K562 (cell line): Measurements from ENCODE around the gene CACNA1A.

ENCODE experiments used
- AFF4 ChIP-seq: sonication (generic); formaldehyde crosslinking; IDR thresholded peaks from 2 replicates; pipeline ENCODE4 v1.8.0; 2023; ENCODE audit warnings: mild to moderate bottlenecking, missing genetic modification reagents
- CTCF ChIP-seq, 3 experiments: IDR thresholded peaks in 2 of 3; conservative IDR thresholded peaks in 1 of 3; 2 replicates each; pipeline ENCODE4 v1.5.1; 2011 to 2012; ENCODE audit warnings: low read length in 3 of 3, mild to moderate bottlenecking in 3 of 3, control low read depth in 2 of 3, improper control_type of control experiment in 1 of 3, inconsistent platforms in 1 of 3, low read depth in 1 of 3, mixed read lengths in 1 of 3, moderate library complexity in 1 of 3; ENCODE audit not compliant: insufficient read depth in 2 of 3
- EZH2 ChIP-seq: IDR thresholded peaks from 2 replicates; pipeline ENCODE4 v1.6.1; 2012; ENCODE audit warnings: low read depth, mild to moderate bottlenecking, inconsistent platforms, low read length, borderline replicate concordance
- SMC3 ChIP-seq: conservative IDR thresholded peaks from 2 replicates; pipeline ENCODE4 v1.6.1; 2011; ENCODE audit warnings: low read depth, low read length, improper control_type of control experiment; ENCODE audit not compliant: insufficient read depth
- TBP ChIP-seq: optimal IDR thresholded peaks from 2 replicates; pipeline ENCODE3; 2011; ENCODE audit warnings: low read depth, low read length, improper control_type of control experiment
- TCF7L2 ChIP-seq: fragments of 150-350 bp; IDR thresholded peaks from 2 replicates; pipeline ENCODE4 v1.6.1; 2016; ENCODE audit warnings: low read depth, mild to moderate bottlenecking, low read length, moderate library complexity
- YBX1 ChIP-seq: fragments of 450-650 bp; IDR thresholded peaks from 2 replicates; pipeline ENCODE4 v1.7.1; 2016; ENCODE audit warnings: mild to moderate bottlenecking

GRCh38 chr19:13436352-13436751 lies 69.9 kb downstream of the CACNA1A start:
- no peak for TF ChIP-seq CTCF (IDR thresholded peaks at IDR 0.05 in 2 of 3, conservative IDR thresholded peaks at IDR 0.05 in 1 of 3; ENCODE audit: insufficient read depth in 2 of 3, low read depth in 1 of 3, low read length in 3 of 3)
- no peak for TF ChIP-seq AFF4 (CRISPR knock-in tag)
- TF ChIP-seq TBP, result no peak
- TF ChIP-seq SMC3, result no peak
- no peak for TF ChIP-seq YBX1
- TF ChIP-seq EZH2, result no peak
- TF ChIP-seq TCF7L2, result no peak
